Thyroid gland (tissue), 4 donors: ENCODE results near the gene KBTBD7. TPM values are rescaled to one million over a fixed set of nuclear protein-coding genes. Genes with fewer than 3 reads are reported as not detected.

Experiments
- DNase-seq, 2 donors: peaks; one replicate each; pipeline ENCODE4 v3.0.0-alpha.2; 2019
- H3K27ac ChIP-seq, 3 donors: fragments of 200-600 bp; sonication (generic); 1 replicate in 2 of 3; 2 replicates in 1 of 3; pipeline ENCODE4 v1.5.1; 2016 to 2019; ENCODE audit warnings: mild to moderate bottlenecking in 1 of 3, moderate library complexity in 1 of 3
- H3K27me3 ChIP-seq: fragments of 200-600 bp; sonication (generic); one replicate; pipeline ENCODE4 v1.5.1; 2019
- H3K36me3 ChIP-seq, 2 donors: fragments of 200-600 bp; sonication (generic); one replicate each; pipeline ENCODE4 v1.5.1; 2016 to 2019
- H3K4me1 ChIP-seq, 2 donors: fragments of 200-600 bp; sonication (generic); one replicate each; pipeline ENCODE4 v1.5.1; 2017 to 2019
- H3K4me3 ChIP-seq, 3 donors: fragments of 200-600 bp; sonication (generic); replicated peaks in 1 of 3; 1 replicate in 2 of 3; 2 replicates in 1 of 3; pipeline ENCODE4 v1.5.1; 2016; ENCODE audit warnings: mild to moderate bottlenecking in 1 of 3
- H3K9me3 ChIP-seq: fragments of 200-600 bp; sonication (generic); one replicate; pipeline ENCODE4 v1.5.1; 2017
- CTCF ChIP-seq, 6 experiments: fragments of 200-600 bp in 3 of 6; fragments of 450-650 bp in 3 of 6; sonication (generic) in 3 of 6; IDR thresholded peaks; one replicate each; pipeline ENCODE4 v1.5.1; 2016 to 2019; ENCODE audit warnings: antibody characterized with exemption in 6 of 6, mild to moderate bottlenecking in 2 of 6, inconsistent platforms in 1 of 6, moderate library complexity in 1 of 6
- POLR2A ChIP-seq, 2 donors: fragments of 450-650 bp; IDR thresholded peaks; one replicate each; pipeline ENCODE4 v1.6.1; 2017; ENCODE audit warnings: antibody characterized with exemption in 2 of 2, mild to moderate bottlenecking in 2 of 2, moderate library complexity in 1 of 2
- WGBS, 2 donors: methylation state at CpG; one replicate each; pipeline ENCODE4 v1.1.5; 2017; 5-methylcytosine and 5-hydroxymethylcytosine counted together
- intact Hi-C: fragments of 100-400 bp; cut with DNase I; formaldehyde crosslinking; loops from one replicate; pipeline ENCODE4 v1.15.1; 2023
- total RNA-seq, 4 donors: library from RNA; depleted of rRNA; stranded (reverse); fragments of >200 nt; gene quantifications; one replicate each; pipeline ENCODE4 v1.2.3, GENCODE V29; 2016

KBTBD7 gene
- total RNA-seq, 4 donors from 2014 or later, result 11.4 to 19.2 (median 14.6) TPM

- Histone ChIP-seq H3K27ac (no peak overlapping the region), H3K27me3 (no peaks in the 10 kb centered on the region), H3K9me3 (no peaks in the 10 kb centered on the region), H3K4me3 (no peak overlapping the region), H3K4me1 (no peaks in the 10 kb centered on the region), H3K36me3 (no peaks in the 10 kb centered on the region)
- WGBS, 2 donors, result 67 to 79% methylated on average over 2 of the region's 2 CpGs
- intact Hi-C loops, result no loop called here
- no peak for DNase-seq
- TF ChIP-seq POLR2A (IDR thresholded peaks at IDR 0.05) (no peak), CTCF (IDR thresholded peaks at IDR 0.05) (no peak)
Observed at GRCh38 chr13:41156620-41157019, 37.7 kb downstream of the KBTBD7 start.

GRCh38 chr13:41154042-41154441 is 40.3 kb downstream of the KBTBD7 start:
- H3K27ac ChIP-seq, result no peak overlapping the region
- H3K4me3 ChIP-seq, result no peak overlapping the region
- H3K9me3 ChIP-seq, result no peaks in the 10 kb centered on the region
- H3K4me1 ChIP-seq, result no peaks in the 10 kb centered on the region
- H3K27me3 ChIP-seq, result no peaks in the 10 kb centered on the region
- intact Hi-C loops, result no loop called here
- H3K36me3 ChIP-seq, result no peaks in the 10 kb centered on the region
- TF ChIP-seq POLR2A (IDR thresholded peaks at IDR 0.05) (no peak), CTCF (IDR thresholded peaks at IDR 0.05) (no peak)
- no peak for DNase-seq

- Histone ChIP-seq H3K36me3 (no peaks in the 10 kb centered on the region), H3K9me3 (no peaks in the 10 kb centered on the region), H3K4me1 (no peaks in the 10 kb centered on the region), H3K27me3 (no peaks in the 10 kb centered on the region), H3K27ac (no peak overlapping the region), H3K4me3 (no peak overlapping the region)
- intact Hi-C loops, result no loop called here
- 96 to 99% methylated on average over 3 of the region's 3 CpGs for WGBS, 2 donors
- TF ChIP-seq POLR2A (IDR thresholded peaks at IDR 0.05) (no peak), CTCF (IDR thresholded peaks at IDR 0.05) (no peak)
- no peak for DNase-seq
Observed at GRCh38 chr13:41152005-41152404, 42.4 kb downstream of the KBTBD7 start.

GRCh38 chr13:41150058-41150457 is 44.3 kb downstream of the KBTBD7 start:
- intact Hi-C loops, result no loop called here
- H3K36me3 ChIP-seq, result no peaks in the 10 kb centered on the region
- H3K27ac ChIP-seq, result no peak overlapping the region
- DNase-seq, result no peak
- H3K4me3 ChIP-seq, result no peak overlapping the region
- WGBS, 2 donors, result 85 to 86% methylated on average over 2 of the region's 2 CpGs
- H3K27me3 ChIP-seq, result no peaks in the 10 kb centered on the region
- H3K4me1 ChIP-seq, result no peaks in the 10 kb centered on the region
- no peak for TF ChIP-seq POLR2A (IDR thresholded peaks at IDR 0.05)
- TF ChIP-seq CTCF (IDR thresholded peaks at IDR 0.05), result no peak
- no peaks in the 10 kb centered on the region for H3K9me3 ChIP-seq

GRCh38 chr13:41148419-41149283 is 45.7 kb downstream of the KBTBD7 start:
- no peak overlapping the region for H3K4me3 ChIP-seq
- intact Hi-C loops, result no loop called here
- TF ChIP-seq CTCF (IDR thresholded peaks at IDR 0.05) (no peak), POLR2A (IDR thresholded peaks at IDR 0.05) (no peak)
- no peak for DNase-seq
- H3K27me3 ChIP-seq, result no peaks in the 10 kb centered on the region
- no peaks in the 10 kb centered on the region for H3K9me3 ChIP-seq
- no peaks in the 10 kb centered on the region for H3K36me3 ChIP-seq
- 89 to 95% methylated on average over 3 of the region's 3 CpGs for WGBS, 2 donors
- H3K27ac ChIP-seq, result no peak overlapping the region
- H3K4me1 ChIP-seq, result no peaks in the 10 kb centered on the region
